ENCODE data around the gene PIP4K2A. TPM values are rescaled to one million over a fixed set of nuclear protein-coding genes. Genes with fewer than 3 reads are reported as not detected.

PIP4K2A gene
- total RNA-seq, 1 experiment from 2014 or later, result 21.4 TPM

- no TSS peak for BruUV-seq (replicated peaks)
- Histone ChIP-seq H3K4me2 (no peak overlapping the region), H3K9me3 (ENCODE audit: insufficient read depth, low read depth) (no peaks in the 10 kb centered on the region), H3K79me2 (ENCODE audit: low read depth) (no peaks in the 10 kb centered on the region), H3K4me1 (replicated peaks; ENCODE audit: insufficient read depth) (no peaks in the 10 kb centered on the region), H4K20me1 (ENCODE audit: insufficient read depth) (no peaks in the 10 kb centered on the region), H3K27me3 (ENCODE audit: insufficient read depth, low read depth) (no peaks in the 10 kb centered on the region), H3K36me3 (ENCODE audit: low read depth) (no peaks in the 10 kb centered on the region), H3K27ac (no peak overlapping the region), H2AFZ (no peak overlapping the region), H3K9me2 (ENCODE audit: insufficient read depth) (no peaks in the 10 kb centered on the region), H3K4me3 (no peak overlapping the region), H3F3A (ENCODE audit: insufficient read depth, low read depth) (no peaks in the 10 kb centered on the region)
- POLR2A ChIA-PET (ENCODE audit: unreplicated experiment), result interaction anchor here (0.5 kb wide), 1 partner anchor 201 kb away, joined by 5 read pairs; no protein-coding TSS in a partner anchor
- CTCF ChIA-PET, result interaction anchor here (0.6 kb wide), 1 partner anchor 248 kb away, joined by 5 read pairs; no protein-coding TSS in a partner anchor
- no peak for TF ChIP-seq EZH2 (IDR thresholded peaks at IDR 0.05; ENCODE audit: low read depth)
- TF ChIP-seq CTCF (conservative IDR thresholded peaks at IDR 0.05), result peak; percentile 59
- intact Hi-C loops (cut with micrococcal nuclease; ENCODE audit: unreplicated experiment), result loop anchor here (1.0 to 2.0 kb wide), 2 partner anchors 413 to 494 kb away; no protein-coding TSS in a partner anchor
- DNase-seq, result no peak
Observed at GRCh38 chr10:22573820-22574569, 140.4 kb downstream of the PIP4K2A start.

GRCh38 chr10:22570733-22571430 lies 143.5 kb downstream of the PIP4K2A start:
- H3K36me3 ChIP-seq (ENCODE audit: low read depth), result no peaks in the 10 kb centered on the region
- H3K9me2 ChIP-seq (ENCODE audit: insufficient read depth), result no peaks in the 10 kb centered on the region
- no peak overlapping the region for H3K27ac ChIP-seq
- BruUV-seq (replicated peaks), result no TSS peak
- no peaks in the 10 kb centered on the region for H3K4me1 ChIP-seq (replicated peaks; ENCODE audit: insufficient read depth)
- no peak for DNase-seq
- no peak overlapping the region for H2AFZ ChIP-seq
- H3K9me3 ChIP-seq (ENCODE audit: insufficient read depth, low read depth), result no peaks in the 10 kb centered on the region
- H4K20me1 ChIP-seq (ENCODE audit: insufficient read depth), result no peaks in the 10 kb centered on the region
- no peak overlapping the region for H3K4me3 ChIP-seq
- H3F3A ChIP-seq (ENCODE audit: insufficient read depth, low read depth), result no peaks in the 10 kb centered on the region
- ChIA-PET CTCF (no interaction called here), POLR2A (ENCODE audit: unreplicated experiment) (no interaction called here)
- intact Hi-C loops (cut with micrococcal nuclease; ENCODE audit: unreplicated experiment), result no loop called here
- H3K4me2 ChIP-seq, result no peak overlapping the region
- H3K27me3 ChIP-seq (ENCODE audit: insufficient read depth, low read depth), result no peaks in the 10 kb centered on the region
- no peak for TF ChIP-seq CTCF (conservative IDR thresholded peaks at IDR 0.05)
- TF ChIP-seq EZH2 (IDR thresholded peaks at IDR 0.05; ENCODE audit: low read depth), result no peak
- no peaks in the 10 kb centered on the region for H3K79me2 ChIP-seq (ENCODE audit: low read depth)

- H3K27me3 ChIP-seq (ENCODE audit: insufficient read depth, low read depth), result no peaks in the 10 kb centered on the region
- DNase-seq, result no peak
- H2AFZ ChIP-seq, result no peak overlapping the region
- no peak overlapping the region for H3K4me2 ChIP-seq
- no peaks in the 10 kb centered on the region for H3K36me3 ChIP-seq (ENCODE audit: low read depth)
- no TSS peak for BruUV-seq (replicated peaks)
- ChIA-PET CTCF (interaction anchor here (0.5 kb wide), 1 partner anchor 845 kb away, joined by 13 read pairs; no protein-coding TSS in a partner anchor), POLR2A (ENCODE audit: unreplicated experiment) (no interaction called here)
- no peaks in the 10 kb centered on the region for H4K20me1 ChIP-seq (ENCODE audit: insufficient read depth)
- H3K9me3 ChIP-seq (ENCODE audit: insufficient read depth, low read depth), result no peaks in the 10 kb centered on the region
- intact Hi-C loops (cut with micrococcal nuclease; ENCODE audit: unreplicated experiment), result no loop called here
- no peaks in the 10 kb centered on the region for H3K4me1 ChIP-seq (replicated peaks; ENCODE audit: insufficient read depth)
- no peak overlapping the region for H3K4me3 ChIP-seq
- H3F3A ChIP-seq (ENCODE audit: insufficient read depth, low read depth), result no peaks in the 10 kb centered on the region
- TF ChIP-seq EZH2 (IDR thresholded peaks at IDR 0.05; ENCODE audit: low read depth) (no peak), CTCF (conservative IDR thresholded peaks at IDR 0.05) (no peak)
- no peaks in the 10 kb centered on the region for H3K9me2 ChIP-seq (ENCODE audit: insufficient read depth)
- no peak overlapping the region for H3K27ac ChIP-seq
- no peaks in the 10 kb centered on the region for H3K79me2 ChIP-seq (ENCODE audit: low read depth)
Observed at GRCh38 chr10:22570234-22570633, 144.1 kb downstream of the PIP4K2A start.
